Uterus (tissue), 4 donors: ENCODE measurements around the gene CARD18. TPM values are rescaled to one million over a fixed set of nuclear protein-coding genes. Genes with fewer than 3 reads are reported as not detected.

Experiments used
- DNase-seq, 2 donors: peaks; one replicate each; pipeline ENCODE4 v3.0.0-alpha.2; 2019 to 2020
- H3K27ac ChIP-seq, 2 donors: fragments of 200-600 bp; sonication (generic); 1 replicate in 1 of 2; 2 replicates in 1 of 2; pipeline ENCODE4 v1.5.1; 2016 to 2018
- H3K27me3 ChIP-seq, 2 donors: fragments of 200-600 bp; sonication (generic); one replicate each; pipeline ENCODE4 v1.5.1; 2018 to 2019; ENCODE audit warnings: control low read depth in 1 of 2
- H3K36me3 ChIP-seq, 2 donors: fragments of 200-600 bp; sonication (generic); one replicate each; pipeline ENCODE4 v1.5.1; 2019; ENCODE audit warnings: control low read depth in 1 of 2
- H3K4me1 ChIP-seq, 2 donors: fragments of 200-600 bp; sonication (generic); one replicate each; pipeline ENCODE4 v1.5.1; 2018 to 2019; ENCODE audit warnings: control low read depth in 1 of 2
- H3K4me3 ChIP-seq, 2 donors: fragments of 200-600 bp; sonication (generic); 1 replicate in 1 of 2; 2 replicates in 1 of 2; pipeline ENCODE4 v1.5.1; 2018 to 2019; ENCODE audit warnings: mild to moderate bottlenecking in 1 of 2
- H3K9me3 ChIP-seq, 2 donors: fragments of 200-600 bp; sonication (generic); one replicate each; pipeline ENCODE4 v1.5.1; 2019; ENCODE audit warnings: control low read depth in 1 of 2
- POLR2A ChIP-seq, 2 donors: fragments of 450-650 bp; IDR thresholded peaks; one replicate each; pipeline ENCODE4 v1.6.1; 2016; ENCODE audit warnings: antibody characterized with exemption in 2 of 2, mild to moderate bottlenecking in 1 of 2, moderate library complexity in 1 of 2
- intact Hi-C: fragments of 100-400 bp; cut with DNase I; formaldehyde crosslinking; loops from one replicate; pipeline ENCODE4 v1.15.1; 2023; ENCODE audit warnings: low total_unique reads
- total RNA-seq, 4 donors: library from RNA; depleted of rRNA in 3 of 4; stranded (reverse); fragments of >200 nt in 3 of 4; gene quantifications; one replicate each; pipeline versions ENCODE4 v1.1.0 to v1.2.4, GENCODE V29; 2014 to 2023
- TF ChIP-seq, protein P1 (sequence below), 4 experiments: fragments of 200-600 bp in 2 of 4; fragments of 450-650 bp in 2 of 4; sonication (generic) in 2 of 4; IDR thresholded peaks; one replicate each; pipeline ENCODE4 v1.5.1; 2016 to 2019; ENCODE audit warnings: antibody characterized with exemption in 4 of 4, mild to moderate bottlenecking in 2 of 4, moderate library complexity in 1 of 4
- donor health status: DM: yes; HTN: yes; CAD: no.

Gene CARD18
- total RNA-seq, 4 donors from 2014 or later, result not detected

- Histone ChIP-seq H3K36me3 (no peaks in the 10 kb centered on the region), H3K27ac (no peak overlapping the region), H3K4me3 (no peak overlapping the region), H3K9me3 (peaks cover 0 to 4% of the 10 kb centered on the region in 2 donors), H3K4me1 (no peaks in the 10 kb centered on the region), H3K27me3 (no peaks in the 10 kb centered on the region)
- TF ChIP-seq POLR2A (IDR thresholded peaks at IDR 0.05), result no peak
- TF ChIP-seq, protein P1, sequence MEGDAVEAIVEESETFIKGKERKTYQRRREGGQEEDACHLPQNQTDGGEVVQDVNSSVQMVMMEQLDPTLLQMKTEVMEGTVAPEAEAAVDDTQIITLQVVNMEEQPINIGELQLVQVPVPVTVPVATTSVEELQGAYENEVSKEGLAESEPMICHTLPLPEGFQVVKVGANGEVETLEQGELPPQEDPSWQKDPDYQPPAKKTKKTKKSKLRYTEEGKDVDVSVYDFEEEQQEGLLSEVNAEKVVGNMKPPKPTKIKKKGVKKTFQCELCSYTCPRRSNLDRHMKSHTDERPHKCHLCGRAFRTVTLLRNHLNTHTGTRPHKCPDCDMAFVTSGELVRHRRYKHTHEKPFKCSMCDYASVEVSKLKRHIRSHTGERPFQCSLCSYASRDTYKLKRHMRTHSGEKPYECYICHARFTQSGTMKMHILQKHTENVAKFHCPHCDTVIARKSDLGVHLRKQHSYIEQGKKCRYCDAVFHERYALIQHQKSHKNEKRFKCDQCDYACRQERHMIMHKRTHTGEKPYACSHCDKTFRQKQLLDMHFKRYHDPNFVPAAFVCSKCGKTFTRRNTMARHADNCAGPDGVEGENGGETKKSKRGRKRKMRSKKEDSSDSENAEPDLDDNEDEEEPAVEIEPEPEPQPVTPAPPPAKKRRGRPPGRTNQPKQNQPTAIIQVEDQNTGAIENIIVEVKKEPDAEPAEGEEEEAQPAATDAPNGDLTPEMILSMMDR (IDR thresholded peaks at IDR 0.05), result no peak
- DNase-seq, result no peak
- intact Hi-C loops, result no loop called here
These were observed 9.3 kb downstream of the CARD18 start for GRCh38 chr11:105130189-105130813.

- TF ChIP-seq, protein P1 (IDR thresholded peaks at IDR 0.05), result no peak
- no peak for TF ChIP-seq POLR2A (IDR thresholded peaks at IDR 0.05)
- Histone ChIP-seq H3K9me3 (no peaks in the 10 kb centered on the region), H3K27me3 (no peaks in the 10 kb centered on the region), H3K36me3 (no peaks in the 10 kb centered on the region), H3K4me1 (no peaks in the 10 kb centered on the region), H3K4me3 (no peak overlapping the region), H3K27ac (no peak overlapping the region)
- intact Hi-C loops, result no loop called here
- DNase-seq, result no peak
These were observed 14.8 kb downstream of the CARD18 start for GRCh38 chr11:105124756-105125155.

- no peaks in the 10 kb centered on the region for H3K27me3 ChIP-seq
- H3K4me3 ChIP-seq, result no peak overlapping the region
- no peak for TF ChIP-seq POLR2A (IDR thresholded peaks at IDR 0.05)
- TF ChIP-seq, protein P1 (IDR thresholded peaks at IDR 0.05), result no peak
- intact Hi-C loops, result no loop called here
- DNase-seq, result no peak
- no peaks in the 10 kb centered on the region for H3K9me3 ChIP-seq
- no peaks in the 10 kb centered on the region for H3K36me3 ChIP-seq
- no peak overlapping the region for H3K27ac ChIP-seq
- H3K4me1 ChIP-seq, result no peaks in the 10 kb centered on the region
These were observed 28.2 kb downstream of the CARD18 start for GRCh38 chr11:105111145-105111944.

DNA sequence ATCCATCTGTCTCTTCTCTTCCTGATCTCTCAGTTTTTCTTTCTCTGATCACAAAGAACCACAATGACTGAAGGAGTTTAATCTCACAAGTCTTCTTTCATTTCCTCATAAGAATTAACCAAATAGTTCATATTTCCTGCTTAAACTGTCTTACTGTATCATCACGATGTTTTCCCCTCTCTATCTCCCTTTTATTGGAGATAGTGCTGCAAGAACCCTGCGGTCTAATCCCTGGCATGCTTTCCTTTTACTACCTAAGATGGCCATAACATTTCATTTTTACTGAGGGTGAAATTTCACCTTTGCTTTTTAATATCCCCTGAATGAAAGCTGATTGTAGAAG lies 28.9 kb downstream of the CARD18 start:
- peak overlapping the region in 1 of 2 donors; percentile 30 for H3K27ac ChIP-seq
- no peak for DNase-seq
- H3K9me3 ChIP-seq, result no peaks in the 10 kb centered on the region
- H3K4me3 ChIP-seq, result no peak overlapping the region
- no peaks in the 10 kb centered on the region for H3K4me1 ChIP-seq
- intact Hi-C loops, result no loop called here
- no peaks in the 10 kb centered on the region for H3K27me3 ChIP-seq
- TF ChIP-seq POLR2A (IDR thresholded peaks at IDR 0.05), result no peak
- TF ChIP-seq, protein P1 (IDR thresholded peaks at IDR 0.05), result no peak
- H3K36me3 ChIP-seq, result no peaks in the 10 kb centered on the region
